ENCODE measurements around the gene SNX13.

Gene SNX13

DNA sequence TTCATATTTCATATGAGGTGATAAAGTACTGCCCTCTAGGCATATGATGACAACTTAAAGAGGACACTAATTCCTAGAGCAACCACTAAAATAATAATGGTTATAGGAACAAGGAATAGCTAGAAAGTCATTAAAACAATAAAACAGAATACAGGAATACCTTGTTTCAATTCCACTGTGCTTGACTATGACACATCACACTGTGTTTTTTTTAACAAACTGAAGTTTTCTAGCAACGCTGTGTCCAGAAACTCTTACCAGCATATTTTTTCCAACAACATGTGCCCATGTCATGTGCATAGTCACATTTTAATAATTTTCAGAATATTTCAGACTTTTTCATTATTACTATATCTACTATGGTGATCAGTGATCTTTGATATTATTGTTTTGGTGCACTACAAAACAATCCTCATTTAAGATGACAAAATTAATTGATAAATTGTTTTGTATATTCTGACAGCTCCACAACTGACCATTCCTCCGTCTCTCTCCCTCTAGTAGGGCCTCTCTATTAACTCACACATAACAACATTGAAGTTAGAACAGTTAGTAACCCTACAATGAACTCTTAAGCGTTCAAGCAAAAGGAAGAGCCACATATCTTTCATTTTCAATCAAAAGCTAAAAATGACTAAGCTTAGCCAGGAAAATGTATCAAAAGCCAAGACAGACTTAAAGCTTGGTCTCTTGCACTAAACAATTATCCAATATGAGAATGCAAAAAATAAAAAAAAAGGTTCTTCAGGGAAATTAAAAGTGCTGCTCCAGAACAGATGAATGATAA, 85.8 kb downstream of the SNX13 start:
- Histone ChIP-seq H3K79me2 (ENCODE audit: insufficient read depth, low read depth) (no peaks in the 10 kb centered on the region), H2AFZ (ENCODE audit: low read depth) (no peak overlapping the region), H3K9ac (no peak overlapping the region), H3K4me2 (no peak overlapping the region), H3K27me3 (ENCODE audit: insufficient read depth, low read depth) (no peaks in the 10 kb centered on the region), H3K4me3 (IDR thresholded peaks at IDR 0.05; ENCODE audit: insufficient read depth, low read depth, low read length) (no peak overlapping the region), H3K4me1 (ENCODE audit: low read depth, poor library complexity, severe bottlenecking) (no peaks in the 10 kb centered on the region), H3K27ac (no peak overlapping the region), H3K36me3 (ENCODE audit: insufficient read depth) (no peaks in the 10 kb centered on the region), H4K20me1 (ENCODE audit: insufficient read depth) (no peaks in the 10 kb centered on the region)
- TF ChIP-seq, protein P1, sequence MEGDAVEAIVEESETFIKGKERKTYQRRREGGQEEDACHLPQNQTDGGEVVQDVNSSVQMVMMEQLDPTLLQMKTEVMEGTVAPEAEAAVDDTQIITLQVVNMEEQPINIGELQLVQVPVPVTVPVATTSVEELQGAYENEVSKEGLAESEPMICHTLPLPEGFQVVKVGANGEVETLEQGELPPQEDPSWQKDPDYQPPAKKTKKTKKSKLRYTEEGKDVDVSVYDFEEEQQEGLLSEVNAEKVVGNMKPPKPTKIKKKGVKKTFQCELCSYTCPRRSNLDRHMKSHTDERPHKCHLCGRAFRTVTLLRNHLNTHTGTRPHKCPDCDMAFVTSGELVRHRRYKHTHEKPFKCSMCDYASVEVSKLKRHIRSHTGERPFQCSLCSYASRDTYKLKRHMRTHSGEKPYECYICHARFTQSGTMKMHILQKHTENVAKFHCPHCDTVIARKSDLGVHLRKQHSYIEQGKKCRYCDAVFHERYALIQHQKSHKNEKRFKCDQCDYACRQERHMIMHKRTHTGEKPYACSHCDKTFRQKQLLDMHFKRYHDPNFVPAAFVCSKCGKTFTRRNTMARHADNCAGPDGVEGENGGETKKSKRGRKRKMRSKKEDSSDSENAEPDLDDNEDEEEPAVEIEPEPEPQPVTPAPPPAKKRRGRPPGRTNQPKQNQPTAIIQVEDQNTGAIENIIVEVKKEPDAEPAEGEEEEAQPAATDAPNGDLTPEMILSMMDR (conservative IDR thresholded peaks at IDR 0.05; ENCODE audit: low read depth, low read length): no peak

DNA sequence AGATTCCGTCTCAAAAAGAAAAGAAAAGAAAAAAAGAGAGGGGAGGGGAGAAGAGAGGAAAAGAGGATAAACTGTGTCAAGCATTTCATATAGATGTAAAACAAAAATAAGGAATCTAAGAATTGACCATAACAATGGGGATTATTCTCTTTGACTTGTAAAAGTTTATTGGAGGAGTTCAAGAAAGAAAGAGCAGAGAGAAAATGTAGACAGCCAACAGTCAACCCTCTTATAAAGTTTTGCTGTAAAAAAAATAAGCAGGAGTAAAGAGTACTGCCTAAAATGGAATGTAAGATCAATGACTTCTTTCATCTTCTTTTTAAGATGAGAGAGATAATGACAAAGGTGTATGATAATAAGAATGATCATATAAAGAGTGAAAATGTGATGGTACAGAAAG, 87.9 kb downstream of the SNX13 start:
- Histone ChIP-seq H2AFZ (ENCODE audit: low read depth) (no peak overlapping the region), H3K4me3 (IDR thresholded peaks at IDR 0.05; ENCODE audit: insufficient read depth, low read depth, low read length) (no peak overlapping the region), H3K9ac (no peak overlapping the region), H3K27ac (no peak overlapping the region), H3K27me3 (ENCODE audit: insufficient read depth, low read depth) (no peaks in the 10 kb centered on the region), H3K4me1 (ENCODE audit: low read depth, poor library complexity, severe bottlenecking) (no peaks in the 10 kb centered on the region), H3K79me2 (ENCODE audit: insufficient read depth, low read depth) (no peaks in the 10 kb centered on the region), H4K20me1 (ENCODE audit: insufficient read depth) (no peaks in the 10 kb centered on the region), H3K4me2 (no peak overlapping the region), H3K36me3 (ENCODE audit: insufficient read depth) (no peaks in the 10 kb centered on the region)
- TF ChIP-seq, protein P1 (conservative IDR thresholded peaks at IDR 0.05; ENCODE audit: low read depth, low read length): no peak

DNA sequence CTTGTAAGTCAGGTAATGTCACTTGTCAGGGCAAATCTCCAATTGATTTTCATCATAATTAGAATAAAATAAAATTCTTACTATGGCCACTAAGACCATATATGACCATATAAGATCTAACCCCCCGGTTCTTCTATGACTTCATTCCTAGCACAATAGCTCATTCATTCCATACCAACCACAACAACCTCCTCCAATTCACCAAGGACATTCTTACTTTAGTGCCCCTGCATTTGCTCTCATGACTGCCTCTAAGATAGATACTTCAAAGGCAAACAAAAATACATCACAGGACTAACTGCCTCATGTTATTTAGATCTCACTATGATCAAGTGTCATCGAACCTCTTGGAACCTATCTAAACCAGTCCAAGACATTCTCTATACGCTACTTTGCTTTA, 90.8 kb downstream of the SNX13 start:
- H3K4me2 ChIP-seq: no peak overlapping the region
- TF ChIP-seq, protein P1 (conservative IDR thresholded peaks at IDR 0.05; ENCODE audit: low read depth, low read length): no peak
- no peaks in the 10 kb centered on the region for H4K20me1 ChIP-seq (ENCODE audit: insufficient read depth)

DNA sequence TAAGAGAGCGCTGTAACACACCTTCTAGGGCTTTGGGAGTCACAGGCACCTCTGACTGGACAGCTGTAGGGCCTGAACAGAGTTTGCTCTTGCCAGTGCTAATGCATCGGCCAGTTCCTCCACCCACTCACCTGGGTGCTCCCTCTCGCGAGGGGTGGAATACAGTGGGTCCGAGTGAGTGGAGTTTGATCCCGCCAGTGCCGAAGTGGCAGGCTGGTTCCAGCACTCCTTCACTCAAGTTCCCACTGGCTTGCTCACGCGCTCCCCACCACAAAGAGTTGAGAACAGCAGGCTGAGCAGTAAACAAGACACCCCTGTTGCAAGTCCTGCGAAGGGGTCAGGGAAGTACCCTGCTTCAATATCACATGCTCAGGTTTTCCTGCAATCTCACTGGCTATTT, 91.8 kb downstream of the SNX13 start:
- Histone ChIP-seq H4K20me1 (ENCODE audit: insufficient read depth) (no peaks in the 10 kb centered on the region), H3K4me1 (ENCODE audit: low read depth, poor library complexity, severe bottlenecking) (peaks cover 5% of the 10 kb centered on the region)

More for the DNA sequence above, 90.8 kb downstream of the SNX13 start:
- Histone ChIP-seq H3K79me2 (ENCODE audit: insufficient read depth, low read depth) (no peaks in the 10 kb centered on the region), H3K4me1 (ENCODE audit: low read depth, poor library complexity, severe bottlenecking) (no peaks in the 10 kb centered on the region), H3K36me3 (ENCODE audit: insufficient read depth) (no peaks in the 10 kb centered on the region), H3K9ac (no peak overlapping the region), H3K27ac (no peak overlapping the region), H3K4me3 (IDR thresholded peaks at IDR 0.05; ENCODE audit: insufficient read depth, low read depth, low read length) (no peak overlapping the region), H2AFZ (ENCODE audit: low read depth) (no peak overlapping the region), H3K27me3 (ENCODE audit: insufficient read depth, low read depth) (no peaks in the 10 kb centered on the region)

More for the DNA sequence above, 91.8 kb downstream of the SNX13 start:
- H3K27ac ChIP-seq: no peak overlapping the region
- H3K4me3 ChIP-seq (IDR thresholded peaks at IDR 0.05; ENCODE audit: insufficient read depth, low read depth, low read length): no peak overlapping the region
- H3K4me2 ChIP-seq: no peak overlapping the region
- no peaks in the 10 kb centered on the region for H3K36me3 ChIP-seq (ENCODE audit: insufficient read depth)
- H3K79me2 ChIP-seq (ENCODE audit: insufficient read depth, low read depth): no peaks in the 10 kb centered on the region
- H2AFZ ChIP-seq (ENCODE audit: low read depth): no peak overlapping the region
- H3K9ac ChIP-seq: no peak overlapping the region
- no peaks in the 10 kb centered on the region for H3K27me3 ChIP-seq (ENCODE audit: insufficient read depth, low read depth)
- TF ChIP-seq, protein P1 (conservative IDR thresholded peaks at IDR 0.05; ENCODE audit: low read depth, low read length): no peak

All from KMS-11 (cell line).